Dermis lymphatic vessel endothelial cell (primary cell): ENCODE data around the gene PARD6G. TPM values are rescaled to one million over a fixed set of nuclear protein-coding genes. Genes with fewer than 3 reads are reported as not detected.

Source experiments
- total RNA-seq: library from RNA; depleted of rRNA; stranded (reverse); fragments of >200 nt; gene quantifications from 2 replicates; pipeline ENCODE4 v1.2.1, GENCODE V29; 2014

PARD6G gene, protein sequence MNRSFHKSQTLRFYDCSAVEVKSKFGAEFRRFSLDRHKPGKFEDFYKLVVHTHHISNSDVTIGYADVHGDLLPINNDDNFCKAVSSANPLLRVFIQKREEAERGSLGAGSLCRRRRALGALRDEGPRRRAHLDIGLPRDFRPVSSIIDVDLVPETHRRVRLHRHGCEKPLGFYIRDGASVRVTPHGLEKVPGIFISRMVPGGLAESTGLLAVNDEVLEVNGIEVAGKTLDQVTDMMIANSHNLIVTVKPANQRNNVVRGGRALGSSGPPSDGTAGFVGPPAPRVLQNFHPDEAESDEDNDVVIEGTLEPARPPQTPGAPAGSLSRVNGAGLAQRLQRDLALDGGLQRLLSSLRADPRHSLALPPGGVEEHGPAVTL
- 66.8 and 69.8 TPM in 2 replicates for total RNA-seq

DNA sequence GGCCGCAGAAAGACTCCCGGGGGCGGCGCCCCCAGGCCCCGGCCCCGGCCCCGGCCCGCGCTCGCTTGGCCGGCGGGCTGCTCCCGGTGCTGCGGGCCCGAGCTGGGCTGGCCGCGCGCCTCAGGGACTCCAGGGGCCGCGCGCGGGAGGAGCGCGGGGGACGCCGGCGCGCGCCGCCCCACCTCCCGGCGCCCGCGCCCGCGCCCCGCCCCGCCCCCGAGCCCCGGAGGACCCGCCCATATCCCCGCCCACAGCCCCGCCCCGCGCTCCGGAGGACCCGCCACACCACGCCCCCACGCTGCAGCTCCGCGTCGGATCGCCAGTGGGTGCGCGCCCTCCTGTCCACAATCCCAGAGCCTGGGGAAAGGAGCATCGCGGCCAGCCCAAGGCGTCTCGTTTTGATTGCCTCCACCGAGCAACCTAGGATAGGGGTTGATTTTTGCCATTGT is at the start of gene PARD6G:
PARD6G (minus strand) TSS at position 122 of the 449 bp plus-strand sequence. CDS start 166 bp downstream, outside the sequence.

GRCh38 chr18:80108739-80109675 is 138.3 kb downstream of the PARD6G start, which contains the start of gene ADNP2:
Gene ADNP2, plus strand, starts transcription at chr18:80109262. Its CDS starts 8,281 bp downstream, at chr18:80117543.

Other genes starting within 250 kb of the PARD6G start
- 32.1 and 42.8 TPM in 2 replicates for gene RBFA, start 213.1 kb downstream of the PARD6G start, total RNA-seq
- 16.7 and 18.0 TPM in 2 replicates for gene ADNP2, start 138.3 kb downstream of the PARD6G start, total RNA-seq